ENCODE measurements around the gene MARCHF10. TPM values are rescaled to one million over a fixed set of nuclear protein-coding genes. Genes with fewer than 3 reads are reported as not detected.

MARCHF10 gene
- total and polyA plus RNA-seq, 9 of the 15 experiments (the other 6 are each of a cell fraction or from before 2014, with no cell fraction given) = not detected

DNA sequence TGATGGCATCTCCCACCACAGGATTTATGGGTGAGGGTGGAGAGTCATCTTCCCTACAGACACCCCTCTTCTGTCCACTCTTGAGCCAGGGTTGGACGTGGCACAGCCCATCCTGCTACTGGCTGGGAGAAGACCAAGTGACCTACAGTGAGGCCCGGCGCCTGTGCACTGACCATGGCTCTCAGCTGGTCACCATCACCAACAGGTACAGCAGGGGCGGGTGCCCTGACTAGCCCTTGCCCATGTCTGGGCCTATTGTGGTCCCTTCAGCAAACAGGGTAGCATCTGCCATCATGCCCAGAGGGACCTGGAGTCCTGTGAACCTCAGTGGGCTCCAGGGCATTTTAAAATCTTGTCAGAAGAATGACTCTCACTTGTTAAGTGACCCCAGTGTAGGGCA, 132.4 kb downstream of the MARCHF10 start (continued):
- TF ChIP-seq, protein P1, sequence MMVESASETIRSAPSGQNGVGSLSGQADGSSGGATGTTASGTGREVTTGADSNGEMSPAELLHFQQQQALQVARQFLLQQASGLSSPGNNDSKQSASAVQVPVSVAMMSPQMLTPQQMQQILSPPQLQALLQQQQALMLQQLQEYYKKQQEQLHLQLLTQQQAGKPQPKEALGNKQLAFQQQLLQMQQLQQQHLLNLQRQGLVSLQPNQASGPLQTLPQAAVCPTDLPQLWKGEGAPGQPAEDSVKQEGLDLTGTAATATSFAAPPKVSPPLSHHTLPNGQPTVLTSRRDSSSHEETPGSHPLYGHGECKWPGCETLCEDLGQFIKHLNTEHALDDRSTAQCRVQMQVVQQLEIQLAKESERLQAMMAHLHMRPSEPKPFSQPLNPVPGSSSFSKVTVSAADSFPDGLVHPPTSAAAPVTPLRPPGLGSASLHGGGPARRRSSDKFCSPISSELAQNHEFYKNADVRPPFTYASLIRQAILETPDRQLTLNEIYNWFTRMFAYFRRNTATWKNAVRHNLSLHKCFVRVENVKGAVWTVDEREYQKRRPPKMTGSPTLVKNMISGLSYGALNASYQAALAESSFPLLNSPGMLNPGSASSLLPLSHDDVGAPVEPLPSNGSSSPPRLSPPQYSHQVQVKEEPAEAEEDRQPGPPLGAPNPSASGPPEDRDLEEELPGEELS (CRISPR knock-in tag; IDR thresholded peaks at IDR 0.05; ENCODE audit: borderline replicate concordance) = no peak
- TF ChIP-seq, protein P2, sequence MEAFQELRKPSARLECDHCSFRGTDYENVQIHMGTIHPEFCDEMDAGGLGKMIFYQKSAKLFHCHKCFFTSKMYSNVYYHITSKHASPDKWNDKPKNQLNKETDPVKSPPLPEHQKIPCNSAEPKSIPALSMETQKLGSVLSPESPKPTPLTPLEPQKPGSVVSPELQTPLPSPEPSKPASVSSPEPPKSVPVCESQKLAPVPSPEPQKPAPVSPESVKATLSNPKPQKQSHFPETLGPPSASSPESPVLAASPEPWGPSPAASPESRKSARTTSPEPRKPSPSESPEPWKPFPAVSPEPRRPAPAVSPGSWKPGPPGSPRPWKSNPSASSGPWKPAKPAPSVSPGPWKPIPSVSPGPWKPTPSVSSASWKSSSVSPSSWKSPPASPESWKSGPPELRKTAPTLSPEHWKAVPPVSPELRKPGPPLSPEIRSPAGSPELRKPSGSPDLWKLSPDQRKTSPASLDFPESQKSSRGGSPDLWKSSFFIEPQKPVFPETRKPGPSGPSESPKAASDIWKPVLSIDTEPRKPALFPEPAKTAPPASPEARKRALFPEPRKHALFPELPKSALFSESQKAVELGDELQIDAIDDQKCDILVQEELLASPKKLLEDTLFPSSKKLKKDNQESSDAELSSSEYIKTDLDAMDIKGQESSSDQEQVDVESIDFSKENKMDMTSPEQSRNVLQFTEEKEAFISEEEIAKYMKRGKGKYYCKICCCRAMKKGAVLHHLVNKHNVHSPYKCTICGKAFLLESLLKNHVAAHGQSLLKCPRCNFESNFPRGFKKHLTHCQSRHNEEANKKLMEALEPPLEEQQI (IDR thresholded peaks at IDR 0.05) = no peak
- TF ChIP-seq THRAP3 (IDR thresholded peaks at IDR 0.05; ENCODE audit: borderline replicate concordance) (no peak), ZNF224 (CRISPR knock-in tag; IDR thresholded peaks at IDR 0.05) (no peak), CBX2 (IDR thresholded peaks at IDR 0.05; ENCODE audit: insufficient read depth, low read length, poor library complexity, severe bottlenecking) (no peak), TCFL5 (CRISPR knock-in tag; conservative IDR thresholded peaks at IDR 0.05) (no peak)

Measured in K562 (cell line).